ENCODE measurements around the gene SLC9C2.

DNA sequence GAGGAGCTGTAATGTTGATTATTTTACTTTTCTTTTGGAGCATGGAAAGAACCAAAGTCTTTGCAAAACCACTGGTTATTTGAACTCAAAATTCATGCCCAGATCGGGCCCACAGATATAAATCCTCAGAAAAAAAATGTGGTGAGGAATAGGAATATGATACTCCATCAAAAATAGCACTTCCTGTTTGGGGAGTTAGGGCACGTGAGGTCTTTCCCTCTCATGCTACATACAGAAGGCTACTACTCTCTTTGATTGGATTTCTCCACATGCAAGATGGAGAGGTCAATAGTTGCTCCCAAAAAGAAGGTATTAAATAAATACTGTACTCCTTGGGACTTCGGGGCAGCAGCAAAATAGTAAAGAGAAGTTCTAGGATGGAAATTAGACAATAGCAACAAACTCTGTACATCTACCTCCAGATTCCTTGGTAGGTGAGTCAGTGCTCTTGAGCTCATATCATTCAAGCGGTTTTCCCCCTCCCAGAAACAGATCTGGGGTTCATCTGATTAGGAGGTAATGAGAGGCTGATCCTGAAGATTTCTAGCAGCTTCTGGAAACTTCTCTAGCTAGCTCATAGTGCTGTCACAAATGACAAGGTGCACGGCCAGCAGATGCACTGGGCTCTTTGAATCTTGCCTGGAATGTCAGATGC, 47.1 kb downstream of the SLC9C2 start:
- TF ChIP-seq POLR2AphosphoS5 (IDR thresholded peaks at IDR 0.05; ENCODE audit: low read depth, low read length) (no peak), SIN3A (IDR thresholded peaks at IDR 0.05; ENCODE audit: borderline replicate concordance, insufficient read depth, low read depth, low read length) (no peak)

Data from Panc1 (cell line).